GM21447 (cell line): ENCODE results near the gene RAB23.

Source experiments
- ATAC-seq: cut with Tn5 transposase; IDR thresholded peaks from one replicate; pipeline ENCODE4 v1.9.1; 2021; ENCODE audit not compliant: unreplicated experiment

The RAB23 gene

GRCh38 chr6:57183336-57183735 is 38.8 kb downstream of the RAB23 start:
- no peak for ATAC-seq

- ATAC-seq = no peak
Measured at GRCh38 chr6:57182017-57182432, 40.1 kb downstream of the RAB23 start.

GRCh38 chr6:57180596-57180995 is 41.5 kb downstream of the RAB23 start:
- no peak for ATAC-seq

GRCh38 chr6:57177545-57178265 is 44.4 kb downstream of the RAB23 start:
- ATAC-seq = no peak

- ATAC-seq = no peak
Measured at GRCh38 chr6:57174511-57174907, 47.6 kb downstream of the RAB23 start.

- no peak for ATAC-seq
Measured at GRCh38 chr6:57173886-57174510, 48.1 kb downstream of the RAB23 start.

- peak; percentile 23 for ATAC-seq
Measured at GRCh38 chr6:57173056-57173885, 48.8 kb downstream of the RAB23 start.

GRCh38 chr6:57172136-57173055 is 49.7 kb downstream of the RAB23 start, which contains the start of gene BAG2:
Gene BAG2 (plus strand): TSS chr6:57172326. CDS start chr6:57172698, 372 bp downstream.
- ATAC-seq = peak; percentile 86

- no peak for ATAC-seq
Measured at GRCh38 chr6:57165080-57165479, 57.0 kb downstream of the RAB23 start.

- no peak for ATAC-seq
Measured at GRCh38 chr6:57163956-57164355, 58.2 kb downstream of the RAB23 start.

GRCh38 chr6:57162516-57162915 is 59.6 kb downstream of the RAB23 start:
- ATAC-seq = no peak

- ATAC-seq = no peak
Measured at GRCh38 chr6:57162028-57162427, 60.1 kb downstream of the RAB23 start.

- ATAC-seq = no peak
Measured at GRCh38 chr6:57159127-57159526, 63.0 kb downstream of the RAB23 start.

GRCh38 chr6:57158658-57159057 is 63.4 kb downstream of the RAB23 start:
- ATAC-seq = no peak

- ATAC-seq = no peak
Measured at GRCh38 chr6:57147955-57148858, 73.9 kb downstream of the RAB23 start.

- no peak for ATAC-seq
Measured at GRCh38 chr6:57147401-57147800, 74.7 kb downstream of the RAB23 start.

GRCh38 chr6:57143690-57144089 is 78.4 kb downstream of the RAB23 start:
- ATAC-seq = no peak

- ATAC-seq = no peak
Measured at GRCh38 chr6:57142178-57142525, 80.0 kb downstream of the RAB23 start.

- ATAC-seq = no peak
Measured at GRCh38 chr6:57141451-57142177, 80.5 kb downstream of the RAB23 start.
